Stimulated activated CD4-positive, alpha-beta T cell treated with anti-CD3 and anti-CD28 coated beads, Interleukin-4, amount 100 ng/mL, for 24 hours (primary cell): Measurements from ENCODE around the gene FOXP4.

Source experiments
- DNase-seq: peaks from one replicate; pipeline ENCODE4 v3.0.0-alpha.2; 2020

The FOXP4 gene

GRCh38 chr6:41587131-41587879 lies 41.1 kb downstream of the FOXP4 start:
- DNase-seq, result no peak

- no peak for DNase-seq
Observed at GRCh38 chr6:41588111-41588510, 41.9 kb downstream of the FOXP4 start.

GRCh38 chr6:41589223-41589622 lies 43.0 kb downstream of the FOXP4 start:
- no peak for DNase-seq

- no peak for DNase-seq
Observed at GRCh38 chr6:41589636-41590622, 43.7 kb downstream of the FOXP4 start.

- DNase-seq, result no peak
Observed at GRCh38 chr6:41591122-41591521, 44.9 kb downstream of the FOXP4 start.

GRCh38 chr6:41591859-41592502 lies 45.8 kb downstream of the FOXP4 start:
- peak; percentile 82 for DNase-seq

- no peak for DNase-seq
Observed at GRCh38 chr6:41593406-41593805, 47.2 kb downstream of the FOXP4 start.

- DNase-seq, result no peak
Observed at GRCh38 chr6:41593839-41594238, 47.7 kb downstream of the FOXP4 start.

- no peak for DNase-seq
Observed at GRCh38 chr6:41594326-41594725, 48.1 kb downstream of the FOXP4 start.

- DNase-seq, result no peak
Observed at GRCh38 chr6:41594766-41595165, 48.6 kb downstream of the FOXP4 start.

GRCh38 chr6:41595166-41595565 lies 49.0 kb downstream of the FOXP4 start:
- DNase-seq, result no peak

GRCh38 chr6:41596096-41596685 lies 50.0 kb downstream of the FOXP4 start:
- DNase-seq, result no peak

GRCh38 chr6:41596807-41597206 lies 50.6 kb downstream of the FOXP4 start:
- DNase-seq, result no peak

GRCh38 chr6:41597246-41598000 lies 51.2 kb downstream of the FOXP4 start:
- DNase-seq, result no peak

- no peak for DNase-seq
Observed at GRCh38 chr6:41598670-41599014, 52.5 kb downstream of the FOXP4 start.

GRCh38 chr6:41599015-41599851 lies 53.1 kb downstream of the FOXP4 start:
- DNase-seq, result no peak

GRCh38 chr6:41599852-41600445 lies 53.8 kb downstream of the FOXP4 start:
- DNase-seq, result no peak

GRCh38 chr6:41600499-41601247 lies 54.5 kb downstream of the FOXP4 start:
- DNase-seq, result no peak

GRCh38 chr6:41601248-41601549 lies 55.0 kb downstream of the FOXP4 start:
- DNase-seq, result no peak

- no peak for DNase-seq
Observed at GRCh38 chr6:41602422-41602743, 56.2 kb downstream of the FOXP4 start.
